GM19193 (cell line): ENCODE data around the gene NDUFS5.

Source experiments
- POLR2A ChIP-seq: IDR thresholded peaks from 4 replicates; pipeline ENCODE4 v1.6.1; 2011; ENCODE audit not compliant: insufficient read depth, insufficient read length; ENCODE audit errors: extremely low read depth

Gene NDUFS5

DNA sequence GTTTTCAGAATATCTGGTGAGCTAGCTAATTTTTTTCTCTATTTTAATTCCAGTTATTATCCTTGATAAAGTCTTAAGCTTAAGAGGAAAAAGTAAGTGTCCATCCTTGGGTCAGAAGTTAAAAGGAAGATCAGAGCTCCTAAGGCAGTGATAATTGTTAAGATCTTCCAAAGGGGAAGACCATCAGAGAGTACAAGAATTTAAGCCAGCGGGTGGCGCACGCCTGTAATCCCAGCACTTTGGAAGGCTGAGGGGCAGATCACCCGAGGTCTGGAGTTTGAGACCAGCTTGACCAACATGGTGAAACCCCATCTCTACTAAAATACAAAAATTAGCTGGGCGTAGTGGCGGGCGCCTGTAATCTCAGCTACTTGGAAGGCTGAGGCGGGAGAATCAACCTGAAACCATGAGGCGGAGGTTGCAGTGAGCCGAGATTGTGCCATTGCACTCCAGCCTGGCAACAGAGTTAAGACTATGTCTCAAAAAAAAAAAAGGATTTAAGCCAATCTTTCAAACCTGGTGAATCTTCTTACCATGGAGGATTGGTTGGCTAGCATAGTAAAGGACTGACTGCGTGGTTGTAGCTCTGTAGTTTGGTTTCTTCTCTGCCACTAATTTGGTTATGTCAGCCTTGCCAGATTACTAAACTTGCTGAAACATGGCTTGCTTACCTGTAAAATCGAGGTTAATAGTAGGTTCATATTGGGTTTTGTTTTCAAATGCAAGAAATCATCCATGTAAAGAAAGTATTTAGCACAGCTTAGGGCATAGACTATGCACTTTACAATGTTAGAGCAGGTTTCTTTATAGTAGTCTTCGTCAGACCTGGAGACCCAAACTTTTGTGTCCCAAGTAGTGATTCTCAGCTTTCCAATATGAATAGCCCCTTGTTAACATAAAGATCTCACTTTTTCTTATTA is 19.2 kb upstream of the NDUFS5 start:
- TF ChIP-seq POLR2A, result no peak

DNA sequence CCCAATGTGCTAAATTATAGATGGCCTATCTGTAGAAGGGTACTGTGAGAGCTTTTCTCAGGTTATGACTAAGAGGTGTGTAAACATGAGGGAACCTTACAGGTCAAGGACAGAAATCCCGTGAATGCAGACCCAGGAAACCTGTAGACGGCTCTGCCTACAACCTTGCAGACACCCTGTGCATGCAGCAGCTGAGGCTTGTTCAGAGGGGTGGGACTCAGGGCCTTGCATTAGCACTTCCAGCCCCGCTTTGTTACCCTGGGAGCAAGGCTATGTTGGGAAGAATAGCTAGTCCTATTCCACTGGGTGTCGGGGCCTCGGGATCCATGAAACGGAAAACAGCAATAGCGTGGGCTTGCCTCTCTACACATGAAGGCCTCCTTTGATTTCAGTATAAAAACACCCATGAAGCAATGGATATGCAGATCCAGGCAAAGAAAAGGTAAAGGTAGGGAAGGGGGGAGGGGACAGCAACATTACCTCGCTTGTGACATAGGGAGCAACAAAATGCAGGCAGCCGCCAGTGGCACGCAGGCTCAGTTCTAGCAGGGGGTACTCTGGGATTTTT is 9.5 kb upstream of the NDUFS5 start:
- no peak for TF ChIP-seq POLR2A

DNA sequence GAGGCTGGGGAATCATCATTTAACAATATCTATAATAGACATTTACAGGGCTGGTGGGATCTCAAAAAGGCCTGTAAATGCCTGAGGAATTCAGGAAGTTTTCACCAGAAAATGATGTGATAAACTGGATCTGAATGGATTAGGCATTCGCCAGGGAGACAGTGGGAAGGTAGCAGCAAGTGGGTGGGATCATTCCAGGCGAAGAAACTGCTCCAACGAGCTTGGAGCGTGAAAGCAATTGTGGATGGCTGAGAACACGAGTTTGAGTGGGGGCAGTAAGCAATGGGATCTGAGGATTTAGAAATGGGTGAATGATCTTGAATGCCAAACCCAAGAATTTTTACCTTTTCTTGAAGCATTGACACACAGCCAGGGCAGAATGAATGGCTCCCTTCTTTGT is 8.9 kb upstream of the NDUFS5 start:
- no peak for TF ChIP-seq POLR2A

DNA sequence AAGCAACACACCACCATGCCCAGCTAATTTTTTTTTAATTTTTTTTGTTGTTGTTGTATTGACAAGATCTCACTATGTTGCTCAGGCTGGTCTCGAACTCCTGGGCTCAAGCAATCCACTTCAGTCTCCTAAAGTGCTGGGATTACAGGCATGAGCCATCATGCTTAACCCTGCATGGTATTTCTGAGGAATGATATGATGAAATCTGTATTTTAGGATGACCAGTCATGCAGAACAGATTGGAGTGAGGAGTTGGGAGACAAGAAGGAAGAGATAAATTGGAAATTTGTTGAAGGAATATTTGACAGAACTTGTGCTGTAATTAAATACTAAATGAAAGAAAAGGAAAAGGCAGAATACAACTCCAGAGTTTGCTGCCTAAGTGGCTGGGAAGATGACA is 4.7 kb upstream of the NDUFS5 start:
- TF ChIP-seq POLR2A, result no peak

DNA sequence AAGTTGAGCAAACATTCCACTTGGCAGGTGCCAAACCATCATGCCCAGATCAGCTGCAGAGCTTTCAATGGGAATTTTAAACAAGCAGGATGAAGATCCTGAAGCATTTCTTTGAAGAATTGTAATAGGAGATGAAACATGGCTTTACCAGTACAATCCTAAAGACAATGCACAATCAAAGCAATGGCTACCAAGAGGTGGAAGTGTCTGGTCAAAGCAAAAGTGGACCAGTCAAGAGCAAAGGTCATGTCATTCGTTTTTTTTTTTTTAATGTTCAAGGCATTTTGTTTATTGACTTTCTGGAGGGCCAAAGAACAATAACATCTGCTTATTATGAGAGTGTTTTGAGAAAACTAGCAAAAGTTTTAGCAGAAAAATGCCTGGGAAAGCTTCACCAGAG is 3.0 kb upstream of the NDUFS5 start:
- no peak for TF ChIP-seq POLR2A

DNA sequence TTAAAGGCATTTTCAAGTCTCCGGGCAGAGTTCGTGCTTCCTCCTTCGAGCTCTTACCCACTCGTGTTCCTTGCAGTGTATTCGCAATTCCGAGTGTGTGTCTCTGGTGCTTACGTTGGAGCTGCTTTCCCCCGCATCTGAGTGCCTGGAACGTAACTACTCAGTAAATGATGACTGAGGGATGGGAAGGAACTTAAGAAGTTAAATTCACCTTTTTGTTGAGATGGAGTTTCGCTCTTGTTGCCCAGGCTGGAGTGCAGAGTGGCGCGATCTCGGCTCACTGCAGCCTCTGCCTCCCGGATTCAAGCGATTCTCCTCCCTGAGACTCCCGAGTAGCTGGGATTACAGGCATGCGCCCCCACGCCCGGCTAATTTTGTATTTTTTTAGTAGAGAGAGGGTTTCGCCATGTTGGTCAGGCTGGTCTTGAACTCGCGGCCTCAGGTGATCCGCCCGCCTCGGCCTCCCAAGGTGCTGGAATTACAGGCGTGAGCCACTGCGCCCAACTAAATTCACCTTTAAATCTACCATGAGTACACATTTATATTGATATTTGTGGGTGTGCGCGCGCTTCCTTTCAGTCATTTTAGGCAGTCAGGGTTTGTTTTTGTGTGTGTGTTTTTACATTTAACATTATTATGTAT is 837 bp downstream of the NDUFS5 start:
- no peak for TF ChIP-seq POLR2A

DNA sequence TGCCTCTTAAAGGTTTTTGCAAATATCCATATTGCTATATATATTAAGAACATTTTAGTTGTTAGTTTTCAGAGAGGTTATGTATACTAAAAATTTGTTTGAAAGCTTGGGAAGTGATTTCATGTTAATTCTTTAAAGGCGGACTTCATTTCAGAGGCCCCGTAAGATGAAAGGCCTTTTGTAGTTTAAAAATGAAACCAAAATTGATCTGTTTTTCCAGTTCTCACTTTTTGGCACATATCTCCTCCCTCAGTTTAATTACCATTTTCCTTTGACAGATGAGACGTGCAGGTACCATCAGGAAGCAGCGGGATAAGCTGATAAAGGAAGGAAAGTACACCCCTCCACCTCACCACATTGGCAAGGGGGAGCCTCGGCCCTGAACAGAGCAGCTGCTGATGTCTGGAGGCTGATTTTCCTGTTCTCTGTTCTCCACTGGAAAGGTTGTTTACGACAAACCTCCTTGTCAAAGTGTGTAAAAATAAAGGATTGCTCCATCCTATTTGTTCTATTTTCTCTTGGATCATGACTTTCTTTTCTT is 8.0 kb downstream of the NDUFS5 start:
- no peak for TF ChIP-seq POLR2A

DNA sequence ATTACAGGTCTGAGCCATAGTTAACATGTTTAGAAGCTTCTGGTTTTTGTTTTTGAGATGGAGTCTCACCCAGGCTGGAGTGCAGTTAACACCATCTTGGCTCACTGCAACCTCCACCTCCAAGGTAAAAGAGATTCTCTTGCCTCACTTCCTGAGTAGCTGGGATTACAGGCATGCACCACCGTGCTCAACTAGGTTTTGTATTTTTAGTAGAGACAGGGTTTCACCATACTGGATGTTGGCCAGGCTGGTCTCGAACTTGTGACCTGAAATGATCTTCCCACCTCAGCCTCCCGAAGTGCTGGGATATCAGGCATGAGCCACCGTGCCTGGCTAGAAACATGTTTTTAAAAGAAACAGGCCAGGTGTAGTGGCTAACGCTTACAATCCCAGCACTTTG is 10.5 kb downstream of the NDUFS5 start:
- no peak for TF ChIP-seq POLR2A

DNA sequence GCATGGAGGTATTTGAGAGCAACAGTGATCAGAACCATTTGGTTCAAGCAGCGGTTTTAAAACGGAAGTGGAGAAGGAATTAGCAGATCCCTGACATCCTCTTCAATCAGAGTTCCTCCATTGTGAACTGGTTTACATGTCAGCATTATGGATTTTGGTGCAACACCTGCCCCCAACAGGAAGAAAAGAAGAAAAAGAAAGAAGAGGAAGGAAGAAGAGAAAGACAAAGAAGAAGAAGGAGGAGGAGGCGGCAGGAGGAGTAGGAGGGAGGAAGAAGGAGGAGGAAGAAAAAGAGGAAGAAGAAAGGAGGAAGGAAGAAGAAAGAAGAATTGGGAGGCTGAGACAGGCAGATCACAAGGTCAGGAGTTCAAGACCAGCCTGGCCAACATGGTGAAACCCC is 17.4 kb downstream of the NDUFS5 start:
- TF ChIP-seq POLR2A, result no peak

DNA sequence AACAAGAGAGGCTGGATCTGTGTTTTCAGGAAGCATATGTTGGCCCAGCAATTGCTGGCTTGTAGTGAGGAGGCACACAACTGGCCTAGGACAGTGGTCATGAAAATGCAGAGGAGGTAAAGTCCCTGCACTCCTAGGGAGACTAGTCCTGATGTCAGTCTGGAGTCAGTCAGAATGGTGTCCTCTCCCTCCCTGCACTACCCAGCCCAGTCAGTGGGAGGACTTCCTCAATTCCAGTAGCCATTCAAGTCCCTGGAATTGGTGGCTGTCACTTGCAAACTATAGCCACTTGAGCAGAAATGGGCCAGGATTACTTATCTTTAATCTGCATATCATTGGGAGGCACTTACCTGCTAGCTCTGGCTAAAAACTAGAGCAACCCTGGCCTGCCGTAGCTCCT is 18.6 kb downstream of the NDUFS5 start:
- TF ChIP-seq POLR2A, result no peak

DNA sequence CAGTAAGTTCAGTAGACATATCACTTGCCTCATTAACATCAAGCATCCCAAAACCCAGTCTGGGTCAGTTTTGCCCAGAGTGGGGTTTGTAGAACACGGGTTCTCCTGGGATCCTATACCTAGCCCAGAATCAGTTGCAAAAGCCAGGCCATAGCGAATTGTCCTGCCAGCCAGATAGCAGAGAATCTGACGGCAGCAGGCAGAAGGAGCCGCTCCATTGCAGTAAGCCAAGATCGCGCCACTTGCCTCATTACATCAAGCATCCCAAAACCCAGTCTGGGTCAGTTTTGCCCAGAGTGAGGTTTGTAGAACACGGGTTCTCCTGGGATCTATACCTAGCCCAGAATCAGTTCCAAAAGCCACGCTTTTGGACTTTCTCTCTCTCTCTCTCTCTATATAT is 19.1 kb downstream of the NDUFS5 start:
- no peak for TF ChIP-seq POLR2A

DNA sequence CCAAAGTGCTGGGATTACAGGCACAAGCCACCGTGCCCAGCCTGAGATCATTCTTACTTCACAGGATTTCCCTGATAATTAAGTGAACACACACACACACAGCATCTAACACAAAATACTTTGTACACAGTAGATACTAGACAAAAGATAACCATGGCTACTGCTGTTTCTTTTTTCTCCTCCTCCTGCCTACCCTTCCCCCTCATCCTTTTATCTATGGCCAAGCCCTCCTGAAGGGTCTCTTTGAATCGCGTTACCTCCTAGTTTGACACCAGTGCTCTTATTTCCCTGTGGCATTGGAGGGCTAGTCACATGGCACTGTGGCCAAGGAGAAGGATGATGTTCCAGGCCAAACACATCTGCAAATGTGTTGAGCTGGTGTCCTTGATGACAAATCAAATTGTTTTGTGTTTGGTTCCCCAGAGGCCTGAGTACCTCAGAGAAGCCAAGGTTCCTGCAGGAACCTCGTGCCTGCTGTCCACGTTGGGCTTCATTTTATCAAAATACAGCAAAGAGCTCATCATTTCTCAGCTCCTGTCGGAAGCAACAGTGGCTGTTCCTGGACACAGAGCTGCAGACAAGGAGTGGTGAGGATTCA is 20.6 kb downstream of the NDUFS5 start:
- no peak for TF ChIP-seq POLR2A

DNA sequence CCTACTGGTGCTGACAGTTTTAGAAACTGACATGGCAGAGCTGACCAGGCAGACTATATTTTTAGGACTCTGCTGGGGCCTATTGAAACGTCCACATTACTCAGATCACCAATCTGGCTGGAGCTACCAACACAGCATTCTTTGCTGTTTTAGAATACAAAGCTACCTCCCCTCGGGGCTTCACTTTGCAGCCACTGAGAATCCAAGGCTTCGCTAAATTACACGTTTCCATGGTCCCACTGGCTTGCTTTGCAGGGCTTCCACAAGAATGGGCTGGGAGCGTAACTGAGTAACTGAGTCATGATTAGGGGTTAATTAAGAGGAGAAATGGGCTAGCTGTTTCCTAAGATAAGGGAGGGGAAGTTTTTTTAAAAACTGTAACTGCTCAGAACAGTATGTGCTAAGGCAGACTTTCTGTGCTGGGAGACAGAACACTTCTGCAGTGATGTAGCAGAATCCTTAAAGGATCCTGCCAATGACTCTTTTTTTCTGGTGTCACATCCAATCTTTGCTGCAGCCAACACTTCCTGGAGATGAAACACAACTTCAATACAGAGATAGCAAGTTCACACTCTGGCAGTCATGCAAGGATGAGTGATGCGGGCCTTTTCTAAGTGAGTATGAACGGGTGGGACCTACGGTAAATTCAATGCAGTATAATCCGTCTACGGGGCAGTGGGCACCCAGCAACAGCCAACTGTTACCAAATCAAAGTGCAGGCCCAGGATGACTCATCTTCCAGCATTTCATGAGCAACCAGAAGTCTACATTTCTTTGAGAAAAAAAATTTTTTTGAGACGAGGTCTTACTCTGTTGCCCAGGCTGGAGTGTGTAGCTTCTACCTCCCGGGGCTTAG is 21.5 kb downstream of the NDUFS5 start:
- no peak for TF ChIP-seq POLR2A

DNA sequence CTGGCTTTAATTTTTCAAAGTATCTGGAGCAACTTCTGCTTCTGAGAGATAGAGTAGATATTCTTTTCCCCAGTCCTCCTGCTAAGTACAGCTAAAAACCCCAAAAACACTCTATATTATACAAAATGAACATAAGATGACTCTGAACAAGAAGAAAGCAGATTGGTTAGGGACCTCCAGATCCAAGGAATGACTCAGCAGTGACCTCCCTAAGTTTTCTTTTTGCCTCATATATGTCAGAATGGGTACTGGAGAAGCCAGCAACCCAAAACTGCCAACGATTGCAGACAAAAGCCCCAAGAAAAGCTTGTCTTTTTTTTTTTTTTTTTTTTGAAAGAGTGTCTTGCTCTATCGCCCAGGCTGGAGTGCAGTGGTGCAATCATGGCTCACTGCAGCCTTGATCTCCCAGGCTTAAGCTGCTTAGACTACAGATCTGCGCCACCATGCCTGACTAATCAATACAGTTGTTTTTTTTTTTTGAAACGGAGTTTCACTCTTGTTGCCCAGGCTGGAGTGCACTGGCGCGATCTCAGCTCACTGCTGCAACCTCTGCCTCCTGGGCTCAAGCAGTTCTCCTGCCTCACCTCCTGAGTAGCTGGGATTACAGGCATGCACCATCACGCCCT is 22.7 kb downstream of the NDUFS5 start:
- no peak for TF ChIP-seq POLR2A
